PFSK-1 (cell line): ENCODE results near the gene XXYLT1.

Experiments used
- FOXP2 ChIP-seq: optimal IDR thresholded peaks from 2 replicates; pipeline ENCODE3; 2011; ENCODE audit warnings: borderline replicate concordance, control low read depth, inconsistent platforms; ENCODE audit not compliant: insufficient read depth; ENCODE audit errors: extremely low read length, extremely low read depth
- POLR2AphosphoS5 ChIP-seq: IDR thresholded peaks from 2 replicates; pipeline ENCODE4 v1.6.1; 2012; ENCODE audit warnings: low read depth, mild to moderate bottlenecking, control low read depth, low read length, moderate library complexity
- SIN3A ChIP-seq: IDR thresholded peaks from 2 replicates; pipeline ENCODE4 v1.6.1; 2012; ENCODE audit warnings: mild to moderate bottlenecking, low read length, moderate library complexity, borderline replicate concordance; ENCODE audit not compliant: insufficient read depth
- TAF1 ChIP-seq: IDR thresholded peaks from 2 replicates; pipeline ENCODE4 v1.6.1; 2012; ENCODE audit warnings: low read length, control low read depth, borderline replicate concordance; ENCODE audit not compliant: insufficient read depth
- TF ChIP-seq, protein P1 (sequence below), 2 experiments: IDR thresholded peaks; 2 replicates each; pipeline versions ENCODE4 v1.6.1 to v1.8.0; 2011 to 2012; ENCODE audit warnings: low read depth in 2 of 2, low read length in 2 of 2, control low read depth in 1 of 2, inconsistent platforms in 1 of 2, mild to moderate bottlenecking in 1 of 2, moderate library complexity in 1 of 2; ENCODE audit not compliant: insufficient read depth in 1 of 2

Gene XXYLT1

GRCh38 chr3:195116407-195117185 lies 154.4 kb downstream of the XXYLT1 start:
- no peak for TF ChIP-seq FOXP2
- no peak for TF ChIP-seq TAF1
- TF ChIP-seq, protein P1, sequence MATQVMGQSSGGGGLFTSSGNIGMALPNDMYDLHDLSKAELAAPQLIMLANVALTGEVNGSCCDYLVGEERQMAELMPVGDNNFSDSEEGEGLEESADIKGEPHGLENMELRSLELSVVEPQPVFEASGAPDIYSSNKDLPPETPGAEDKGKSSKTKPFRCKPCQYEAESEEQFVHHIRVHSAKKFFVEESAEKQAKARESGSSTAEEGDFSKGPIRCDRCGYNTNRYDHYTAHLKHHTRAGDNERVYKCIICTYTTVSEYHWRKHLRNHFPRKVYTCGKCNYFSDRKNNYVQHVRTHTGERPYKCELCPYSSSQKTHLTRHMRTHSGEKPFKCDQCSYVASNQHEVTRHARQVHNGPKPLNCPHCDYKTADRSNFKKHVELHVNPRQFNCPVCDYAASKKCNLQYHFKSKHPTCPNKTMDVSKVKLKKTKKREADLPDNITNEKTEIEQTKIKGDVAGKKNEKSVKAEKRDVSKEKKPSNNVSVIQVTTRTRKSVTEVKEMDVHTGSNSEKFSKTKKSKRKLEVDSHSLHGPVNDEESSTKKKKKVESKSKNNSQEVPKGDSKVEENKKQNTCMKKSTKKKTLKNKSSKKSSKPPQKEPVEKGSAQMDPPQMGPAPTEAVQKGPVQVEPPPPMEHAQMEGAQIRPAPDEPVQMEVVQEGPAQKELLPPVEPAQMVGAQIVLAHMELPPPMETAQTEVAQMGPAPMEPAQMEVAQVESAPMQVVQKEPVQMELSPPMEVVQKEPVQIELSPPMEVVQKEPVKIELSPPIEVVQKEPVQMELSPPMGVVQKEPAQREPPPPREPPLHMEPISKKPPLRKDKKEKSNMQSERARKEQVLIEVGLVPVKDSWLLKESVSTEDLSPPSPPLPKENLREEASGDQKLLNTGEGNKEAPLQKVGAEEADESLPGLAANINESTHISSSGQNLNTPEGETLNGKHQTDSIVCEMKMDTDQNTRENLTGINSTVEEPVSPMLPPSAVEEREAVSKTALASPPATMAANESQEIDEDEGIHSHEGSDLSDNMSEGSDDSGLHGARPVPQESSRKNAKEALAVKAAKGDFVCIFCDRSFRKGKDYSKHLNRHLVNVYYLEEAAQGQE (IDR thresholded peaks at IDR 0.05; ENCODE audit: insufficient read depth in 1 of 2, low read depth in 2 of 2, low read length in 2 of 2), result no peak
- TF ChIP-seq POLR2AphosphoS5, result no peak
- TF ChIP-seq SIN3A, result no peak

- no peak for TF ChIP-seq FOXP2
- no peak for TF ChIP-seq POLR2AphosphoS5
- no peak for TF ChIP-seq SIN3A
- TF ChIP-seq TAF1, result no peak
- TF ChIP-seq, protein P1 (IDR thresholded peaks at IDR 0.05; ENCODE audit: insufficient read depth in 1 of 2, low read depth in 2 of 2, low read length in 2 of 2), result no peak
Observed at GRCh38 chr3:195115600-195116406, 155.2 kb downstream of the XXYLT1 start.

GRCh38 chr3:195114786-195115599 lies 156.0 kb downstream of the XXYLT1 start:
- TF ChIP-seq TAF1, result no peak
- TF ChIP-seq, protein P1 (IDR thresholded peaks at IDR 0.05; ENCODE audit: insufficient read depth in 1 of 2, low read depth in 2 of 2, low read length in 2 of 2), result no peak
- TF ChIP-seq POLR2AphosphoS5, result no peak
- no peak for TF ChIP-seq SIN3A
- TF ChIP-seq FOXP2, result no peak

GRCh38 chr3:195113536-195114425 lies 157.2 kb downstream of the XXYLT1 start:
- TF ChIP-seq, protein P1 (IDR thresholded peaks at IDR 0.05; ENCODE audit: insufficient read depth in 1 of 2, low read depth in 2 of 2, low read length in 2 of 2), result no peak
